PC-3 (cell line): ENCODE measurements around the gene ACSM6. TPM values are rescaled to one million over a fixed set of nuclear protein-coding genes. Genes with fewer than 3 reads are reported as not detected.

Source experiments
- ATAC-seq: fragments of 200-7000 bp; cut with Tn5 transposase; 2 replicates; pipeline ENCODE4 v1.9.1; 2020; ENCODE audit warnings: mild to moderate bottlenecking, moderate library complexity
- BruUV-seq: library from RNA; stranded (reverse); fragments of 400-500 nt; replicated peaks from 2 replicates; lab custom pipeline; 2021; lab: Mats Ljungman, UMichigan
- CTCF ChIA-PET: fragments of 300-600 bp; sonication (Branson Sonifier 250); formaldehyde crosslinking; loops from one replicate; lab custom pipeline; 2022; ENCODE audit warnings: antibody characterized with exemption; lab: Charles Lee
- POLR2A ChIA-PET: fragments of 300-600 bp; sonication (Branson Sonifier 250); formaldehyde crosslinking; loops from one replicate; lab custom pipeline; 2022; ENCODE audit warnings: antibody characterized with exemption; ENCODE audit not compliant: unreplicated experiment; lab: Charles Lee
- DNase-seq: peaks from one replicate; pipeline ENCODE4 v3.0.0-alpha.2; 2015
- H2AFZ ChIP-seq: fragments of 300-600 bp; sonication (generic); 2 replicates; pipeline ENCODE4 v1.6.0; 2016; ENCODE audit warnings: antibody characterized with exemption, low read length
- H3F3A ChIP-seq: fragments of 300-600 bp; sonication (generic); one replicate; pipeline ENCODE4 v1.6.0; 2017; ENCODE audit warnings: antibody characterized with exemption, low read length, control low read depth, mild to moderate bottlenecking; ENCODE audit not compliant: unreplicated experiment
- H3K27ac ChIP-seq: fragments of 300-600 bp; sonication (generic); 2 replicates; pipeline ENCODE4 v1.5.1; 2016; ENCODE audit warnings: mild to moderate bottlenecking, low read length
- H3K27me3 ChIP-seq: fragments of 300-600 bp; sonication (generic); 2 replicates; pipeline ENCODE4 v1.6.1; 2016; ENCODE audit warnings: low read length, mixed read lengths
- H3K36me3 ChIP-seq: fragments of 300-600 bp; sonication (generic); 2 replicates; pipeline ENCODE4 v1.6.1; 2016; ENCODE audit warnings: low read depth, mixed run types, low read length, mixed read lengths
- H3K4me1 ChIP-seq: fragments of 300-600 bp; sonication (generic); 2 replicates; pipeline ENCODE4 v1.5.1; 2016; ENCODE audit warnings: low read length; ENCODE audit not compliant: insufficient read depth
- H3K4me2 ChIP-seq: fragments of 300-600 bp; sonication (generic); 2 replicates; pipeline ENCODE4 v1.6.0; 2016; ENCODE audit warnings: low read length
- H3K4me3 ChIP-seq: fragments of 300-600 bp; sonication (generic); 2 replicates; pipeline ENCODE4 v1.5.1; 2016; ENCODE audit warnings: mild to moderate bottlenecking, low read length, mixed read lengths
- H3K79me2 ChIP-seq: fragments of 300-600 bp; sonication (generic); 2 replicates; pipeline ENCODE4 v1.6.1; 2017; ENCODE audit warnings: low read length, mixed read lengths
- H3K9ac ChIP-seq: fragments of 300-600 bp; sonication (generic); 2 replicates; pipeline ENCODE4 v1.6.0; 2016; ENCODE audit warnings: mild to moderate bottlenecking, low read length
- H3K9me2 ChIP-seq: fragments of 300-600 bp; sonication (generic); replicated peaks from 2 replicates; pipeline ENCODE4 v1.6.1; 2016; ENCODE audit warnings: mixed run types, low read length, mixed read lengths
- H3K9me3 ChIP-seq: fragments of 300-600 bp; sonication (generic); 2 replicates; pipeline ENCODE4 v1.6.1; 2016; ENCODE audit warnings: low read length, mixed read lengths
- H4K20me1 ChIP-seq: fragments of 300-600 bp; sonication (generic); 2 replicates; pipeline ENCODE4 v1.6.1; 2016; ENCODE audit warnings: low read length, mixed read lengths
- EZH2 ChIP-seq: fragments of 300-600 bp; sonication (generic); IDR thresholded peaks from one replicate; pipeline ENCODE4 v1.6.1; 2017; ENCODE audit warnings: antibody characterized with exemption, mild to moderate bottlenecking, low read length; ENCODE audit not compliant: unreplicated experiment
- EZH2phosphoT487 ChIP-seq: fragments of 300-600 bp; sonication (generic); IDR thresholded peaks from 2 replicates; pipeline ENCODE4 v1.6.1; 2018; ENCODE audit warnings: mild to moderate bottlenecking, antibody characterized with exemption, low read length, borderline replicate concordance
- intact Hi-C: fragments of 100-400 bp; cut with micrococcal nuclease; formaldehyde crosslinking; loops from 2 replicates; pipeline ENCODE4 v1.9.0; 2023
- total RNA-seq: library from RNA; depleted of rRNA; stranded (reverse); fragments of >200 nt; gene quantifications from 2 replicates; pipeline ENCODE4 v1.2.3, GENCODE V29; 2014
- TF ChIP-seq, protein P1 (sequence below): fragments of 300-600 bp; sonication (generic); conservative IDR thresholded peaks from 2 replicates; pipeline ENCODE4 v1.5.1; 2017; ENCODE audit warnings: antibody characterized with exemption, low read depth, mild to moderate bottlenecking, low read length

ACSM6 gene
- total RNA-seq, 1 experiment from 2014 or later = not detected

- Histone ChIP-seq H3K9me2 (no peaks in the 10 kb centered on the region), H3F3A (no peaks in the 10 kb centered on the region), H3K27me3 (no peaks in the 10 kb centered on the region), H3K79me2 (peaks cover 7% of the 10 kb centered on the region), H4K20me1 (no peaks in the 10 kb centered on the region), H3K9me3 (no peaks in the 10 kb centered on the region), H2AFZ (no peak overlapping the region), H3K9ac (no peak overlapping the region), H3K4me1 (peaks cover 25% of the 10 kb centered on the region), H3K27ac (no peak overlapping the region), H3K4me3 (no peak overlapping the region), H3K36me3 (peaks cover 30% of the 10 kb centered on the region; the same call in 1 of the 2 replicates), H3K4me2 (no peak overlapping the region)
- peak; percentile 32 for ATAC-seq
- no TSS peak for BruUV-seq
- intact Hi-C loops = loop anchor here (1.0 to 10.0 kb wide), 3 partner anchors 41 to 117 kb away; no protein-coding TSS in a partner anchor
- DNase-seq = peak; percentile 74
- POLR2A ChIA-PET = no interaction called here
- TF ChIP-seq, protein P1, sequence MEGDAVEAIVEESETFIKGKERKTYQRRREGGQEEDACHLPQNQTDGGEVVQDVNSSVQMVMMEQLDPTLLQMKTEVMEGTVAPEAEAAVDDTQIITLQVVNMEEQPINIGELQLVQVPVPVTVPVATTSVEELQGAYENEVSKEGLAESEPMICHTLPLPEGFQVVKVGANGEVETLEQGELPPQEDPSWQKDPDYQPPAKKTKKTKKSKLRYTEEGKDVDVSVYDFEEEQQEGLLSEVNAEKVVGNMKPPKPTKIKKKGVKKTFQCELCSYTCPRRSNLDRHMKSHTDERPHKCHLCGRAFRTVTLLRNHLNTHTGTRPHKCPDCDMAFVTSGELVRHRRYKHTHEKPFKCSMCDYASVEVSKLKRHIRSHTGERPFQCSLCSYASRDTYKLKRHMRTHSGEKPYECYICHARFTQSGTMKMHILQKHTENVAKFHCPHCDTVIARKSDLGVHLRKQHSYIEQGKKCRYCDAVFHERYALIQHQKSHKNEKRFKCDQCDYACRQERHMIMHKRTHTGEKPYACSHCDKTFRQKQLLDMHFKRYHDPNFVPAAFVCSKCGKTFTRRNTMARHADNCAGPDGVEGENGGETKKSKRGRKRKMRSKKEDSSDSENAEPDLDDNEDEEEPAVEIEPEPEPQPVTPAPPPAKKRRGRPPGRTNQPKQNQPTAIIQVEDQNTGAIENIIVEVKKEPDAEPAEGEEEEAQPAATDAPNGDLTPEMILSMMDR = peak; percentile 80
- no peak for TF ChIP-seq EZH2phosphoT487
- CTCF ChIA-PET = interaction anchor here (0.6 to 1.1 kb wide), 3 partner anchors 45 to 116 kb away, joined by 3 to 7 read pairs (median 3); no protein-coding TSS in a partner anchor
Measured at GRCh38 chr10:95246582-95247051, 52.6 kb downstream of the ACSM6 start.

DNA sequence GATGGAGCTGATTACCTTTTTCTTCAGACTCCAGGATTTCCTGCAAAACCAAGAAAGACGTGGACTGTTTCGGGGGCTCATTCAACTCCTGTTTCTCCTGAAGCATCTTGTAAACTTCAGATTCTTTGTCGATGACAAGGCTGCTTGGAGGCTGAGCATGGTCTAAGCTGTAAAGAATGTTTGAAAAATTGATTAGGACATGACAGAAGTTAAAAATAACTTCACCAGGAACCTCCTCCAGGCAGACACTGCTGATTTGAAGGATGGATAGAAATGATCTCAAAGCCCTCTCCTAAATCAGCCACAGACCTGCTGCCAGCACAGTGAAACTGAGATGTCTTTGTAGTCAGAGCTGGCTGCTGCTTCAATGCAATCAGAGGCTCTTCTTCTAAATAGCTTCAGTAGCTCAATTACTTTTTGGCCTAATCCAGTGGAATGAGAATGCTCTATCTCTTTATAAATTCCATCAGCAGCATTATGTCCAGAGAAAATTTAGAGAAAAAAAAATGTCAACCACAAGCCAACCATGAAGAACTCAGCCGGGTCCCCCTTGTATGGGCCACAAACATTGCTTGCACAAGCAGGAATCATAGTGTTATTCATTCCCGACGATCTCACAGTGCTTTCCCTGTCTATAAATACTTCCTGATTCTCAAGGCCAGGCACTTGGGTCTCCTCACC, 53.3 kb downstream of the ACSM6 start:
- Histone ChIP-seq H3K9ac (no peak overlapping the region), H3K36me3 (peaks cover 26% of the 10 kb centered on the region; the same call in 1 of the 2 replicates)

More for the DNA sequence above, 53.3 kb downstream of the ACSM6 start:
- Histone ChIP-seq H2AFZ (no peak overlapping the region), H3K27ac (no peak overlapping the region), H3K4me2 (no peak overlapping the region), H3K27me3 (no peaks in the 10 kb centered on the region), H3K4me3 (no peak overlapping the region), H3F3A (no peaks in the 10 kb centered on the region), H3K9me2 (no peaks in the 10 kb centered on the region), H3K4me1 (peaks cover 25% of the 10 kb centered on the region), H3K9me3 (no peaks in the 10 kb centered on the region), H3K79me2 (peaks cover 14% of the 10 kb centered on the region), H4K20me1 (no peaks in the 10 kb centered on the region)
- peak; percentile 41 for DNase-seq
- peak; percentile 25 for ATAC-seq
- POLR2A ChIA-PET = no interaction called here
- TF ChIP-seq, protein P1 = no peak
- TF ChIP-seq EZH2 (no peak), EZH2phosphoT487 (no peak)
- intact Hi-C loops = loop anchor here (5.0 to 10.0 kb wide), 2 partner anchors 40 to 63 kb away; no protein-coding TSS in a partner anchor
- CTCF ChIA-PET = interaction anchor here (0.6 to 1.1 kb wide), 3 partner anchors 45 to 116 kb away, joined by 3 to 7 read pairs (median 4); no protein-coding TSS in a partner anchor
- BruUV-seq = no TSS peak
